ENCODE results near the gene DZIP3.
"Not testable (repeated sequence)": the region's sequence is repeated elsewhere in the genome, so short reads cannot be mapped to it uniquely, and the experiment has no call there.

Gene DZIP3

DNA sequence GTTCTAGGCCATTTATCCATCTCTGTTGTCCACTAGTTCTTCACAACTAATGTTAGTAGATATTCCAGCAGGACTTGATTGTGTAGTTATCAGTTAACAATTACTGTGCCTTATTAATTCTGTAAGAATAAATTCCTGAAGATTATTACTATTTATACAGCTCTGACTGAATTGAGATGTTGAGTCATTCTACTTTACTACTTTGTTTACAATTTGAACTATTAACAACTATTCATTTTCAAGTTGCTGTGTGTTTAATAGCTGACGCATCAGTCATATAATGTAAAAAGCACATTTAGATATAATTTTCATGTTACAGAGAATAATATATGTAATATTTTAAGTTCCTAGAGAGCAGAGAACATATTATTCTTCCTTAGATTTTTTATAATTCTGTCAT lies 21.1 kb downstream of the DZIP3 start:
- TF ChIP-seq, protein P1, sequence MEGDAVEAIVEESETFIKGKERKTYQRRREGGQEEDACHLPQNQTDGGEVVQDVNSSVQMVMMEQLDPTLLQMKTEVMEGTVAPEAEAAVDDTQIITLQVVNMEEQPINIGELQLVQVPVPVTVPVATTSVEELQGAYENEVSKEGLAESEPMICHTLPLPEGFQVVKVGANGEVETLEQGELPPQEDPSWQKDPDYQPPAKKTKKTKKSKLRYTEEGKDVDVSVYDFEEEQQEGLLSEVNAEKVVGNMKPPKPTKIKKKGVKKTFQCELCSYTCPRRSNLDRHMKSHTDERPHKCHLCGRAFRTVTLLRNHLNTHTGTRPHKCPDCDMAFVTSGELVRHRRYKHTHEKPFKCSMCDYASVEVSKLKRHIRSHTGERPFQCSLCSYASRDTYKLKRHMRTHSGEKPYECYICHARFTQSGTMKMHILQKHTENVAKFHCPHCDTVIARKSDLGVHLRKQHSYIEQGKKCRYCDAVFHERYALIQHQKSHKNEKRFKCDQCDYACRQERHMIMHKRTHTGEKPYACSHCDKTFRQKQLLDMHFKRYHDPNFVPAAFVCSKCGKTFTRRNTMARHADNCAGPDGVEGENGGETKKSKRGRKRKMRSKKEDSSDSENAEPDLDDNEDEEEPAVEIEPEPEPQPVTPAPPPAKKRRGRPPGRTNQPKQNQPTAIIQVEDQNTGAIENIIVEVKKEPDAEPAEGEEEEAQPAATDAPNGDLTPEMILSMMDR (conservative IDR thresholded peaks at IDR 0.05; ENCODE audit: low read length) = no peak
- TF ChIP-seq EZH2phosphoT487 (IDR thresholded peaks at IDR 0.05; ENCODE audit: borderline replicate concordance) = no peak
- Histone ChIP-seq H3K9ac (ENCODE audit: low read depth, low read length, poor library complexity, severe bottlenecking) (no peak overlapping the region), H2AFZ (ENCODE audit: low read length) (no peak overlapping the region), H3K36me3 (ENCODE audit: insufficient read depth, low read length) (no peaks in the 10 kb centered on the region), H3K79me2 (ENCODE audit: insufficient read depth, low read length) (no peaks in the 10 kb centered on the region), H3K4me2 (ENCODE audit: low read depth, low read length, poor library complexity, severe bottlenecking) (no peak overlapping the region), H3K9me2 (replicated peaks; ENCODE audit: low read depth, low read length) (no peaks in the 10 kb centered on the region), H4K20me1 (ENCODE audit: insufficient read depth, low read length, poor library complexity, severe bottlenecking) (no peaks in the 10 kb centered on the region), H3F3A (ENCODE audit: low read depth) (no peaks in the 10 kb centered on the region), H3K4me1 (ENCODE audit: insufficient read depth, low read length, poor library complexity, severe bottlenecking) (peaks cover 4% of the 10 kb centered on the region), H3K9me3 (ENCODE audit: insufficient read depth, low read depth, low read length) (no peaks in the 10 kb centered on the region), H3K4me3 (ENCODE audit: low read length, poor library complexity, severe bottlenecking) (no peak overlapping the region), H3K27me3 (ENCODE audit: insufficient read depth, low read length, poor library complexity, severe bottlenecking) (no peaks in the 10 kb centered on the region)

DNA sequence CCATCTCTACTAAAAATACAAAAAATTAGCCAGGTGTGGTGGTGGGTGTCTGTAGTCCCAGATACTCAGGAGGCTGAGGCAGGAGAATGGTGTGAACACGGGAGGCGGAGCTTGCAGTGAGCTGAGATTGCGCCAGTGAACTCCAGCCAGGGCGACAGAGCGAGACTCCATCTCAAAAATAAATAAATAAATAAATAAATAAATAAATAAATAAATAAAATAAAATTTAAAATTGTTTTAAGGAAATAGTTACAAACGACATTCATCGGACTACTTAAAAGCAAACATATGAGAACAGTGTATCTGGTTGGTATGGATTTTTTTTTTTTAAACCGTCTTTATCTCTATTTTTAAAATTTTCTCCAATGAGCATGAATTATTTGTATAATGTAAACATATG lies 26.6 kb downstream of the DZIP3 start:
- not testable (repeated sequence) for H3F3A ChIP-seq (ENCODE audit: low read depth); H3K27me3 ChIP-seq (ENCODE audit: insufficient read depth, low read length, poor library complexity, severe bottlenecking); H2AFZ ChIP-seq (ENCODE audit: low read length); H4K20me1 ChIP-seq (ENCODE audit: insufficient read depth, low read length, poor library complexity, severe bottlenecking); H3K4me3 ChIP-seq (ENCODE audit: low read length, poor library complexity, severe bottlenecking); H3K9me2 ChIP-seq (replicated peaks; ENCODE audit: low read depth, low read length); H3K4me2 ChIP-seq (ENCODE audit: low read depth, low read length, poor library complexity, severe bottlenecking); H3K9ac ChIP-seq (ENCODE audit: low read depth, low read length, poor library complexity, severe bottlenecking); H3K79me2 ChIP-seq (ENCODE audit: insufficient read depth, low read length); H3K9me3 ChIP-seq (ENCODE audit: insufficient read depth, low read depth, low read length); H3K4me1 ChIP-seq (ENCODE audit: insufficient read depth, low read length, poor library complexity, severe bottlenecking); H3K36me3 ChIP-seq (ENCODE audit: insufficient read depth, low read length)

DNA sequence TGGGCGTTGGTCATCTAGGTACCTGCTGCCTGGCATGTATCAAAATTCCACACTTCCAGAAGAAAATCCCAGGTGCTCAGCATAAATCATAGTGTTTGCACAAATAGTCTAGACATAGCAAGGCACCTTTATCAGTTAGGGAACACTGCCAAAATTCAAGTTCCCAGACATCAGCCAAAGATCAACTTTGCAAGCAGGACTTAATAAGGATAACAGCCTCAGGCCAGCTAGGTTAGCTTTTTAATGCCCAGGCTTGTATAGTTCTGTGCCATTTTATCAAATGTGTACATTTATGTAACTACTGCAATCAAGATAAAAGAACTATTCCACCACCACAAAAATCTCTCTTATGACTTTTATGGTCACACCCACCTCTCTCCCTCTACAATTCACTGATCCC lies 30.7 kb downstream of the DZIP3 start:
- H3K79me2 ChIP-seq (ENCODE audit: insufficient read depth, low read length) = no peaks in the 10 kb centered on the region
- H3K27me3 ChIP-seq (ENCODE audit: insufficient read depth, low read length, poor library complexity, severe bottlenecking) = no peaks in the 10 kb centered on the region
- H3K9ac ChIP-seq (ENCODE audit: low read depth, low read length, poor library complexity, severe bottlenecking) = no peak overlapping the region
- TF ChIP-seq, protein P1 (conservative IDR thresholded peaks at IDR 0.05; ENCODE audit: low read length) = no peak
- no peak for TF ChIP-seq EZH2phosphoT487 (IDR thresholded peaks at IDR 0.05; ENCODE audit: borderline replicate concordance)
- no peaks in the 10 kb centered on the region for H3K9me3 ChIP-seq (ENCODE audit: insufficient read depth, low read depth, low read length)
- no peaks in the 10 kb centered on the region for H3K36me3 ChIP-seq (ENCODE audit: insufficient read depth, low read length)
- no peak overlapping the region for H2AFZ ChIP-seq (ENCODE audit: low read length)
- no peak overlapping the region for H3K4me3 ChIP-seq (ENCODE audit: low read length, poor library complexity, severe bottlenecking)
- H3K4me1 ChIP-seq (ENCODE audit: insufficient read depth, low read length, poor library complexity, severe bottlenecking) = no peaks in the 10 kb centered on the region
- H3K4me2 ChIP-seq (ENCODE audit: low read depth, low read length, poor library complexity, severe bottlenecking) = no peak overlapping the region
- H3F3A ChIP-seq (ENCODE audit: low read depth) = no peaks in the 10 kb centered on the region
- H3K9me2 ChIP-seq (replicated peaks; ENCODE audit: low read depth, low read length) = no peaks in the 10 kb centered on the region
- no peaks in the 10 kb centered on the region for H4K20me1 ChIP-seq (ENCODE audit: insufficient read depth, low read length, poor library complexity, severe bottlenecking)

DNA sequence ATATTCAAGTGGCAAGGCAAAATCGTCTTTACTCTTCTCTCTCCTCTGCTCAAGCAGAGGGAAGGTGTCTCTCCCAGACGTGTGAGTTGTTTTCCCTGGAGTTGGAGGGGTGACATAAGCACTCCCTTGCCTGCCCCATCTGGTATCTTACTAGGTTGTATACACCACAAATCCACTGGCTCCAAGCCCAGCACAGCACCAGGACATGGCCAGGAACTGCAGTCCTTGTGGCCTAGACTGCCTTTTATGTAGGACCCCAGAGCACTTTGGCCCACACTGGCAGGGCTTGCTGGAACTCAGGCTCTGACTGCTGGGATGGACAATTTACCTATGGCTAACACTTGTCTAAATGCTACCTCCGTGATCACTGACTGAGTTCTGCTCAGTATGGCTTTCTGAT lies 34.0 kb downstream of the DZIP3 start:
- Histone ChIP-seq H3K36me3 (ENCODE audit: insufficient read depth, low read length) (no peaks in the 10 kb centered on the region), H3K27me3 (ENCODE audit: insufficient read depth, low read length, poor library complexity, severe bottlenecking) (no peaks in the 10 kb centered on the region), H2AFZ (ENCODE audit: low read length) (no peak overlapping the region), H3K4me3 (ENCODE audit: low read length, poor library complexity, severe bottlenecking) (no peak overlapping the region), H4K20me1 (ENCODE audit: insufficient read depth, low read length, poor library complexity, severe bottlenecking) (no peaks in the 10 kb centered on the region), H3K9ac (ENCODE audit: low read depth, low read length, poor library complexity, severe bottlenecking) (no peak overlapping the region), H3K79me2 (ENCODE audit: insufficient read depth, low read length) (no peaks in the 10 kb centered on the region), H3K9me2 (replicated peaks; ENCODE audit: low read depth, low read length) (no peaks in the 10 kb centered on the region), H3K9me3 (ENCODE audit: insufficient read depth, low read depth, low read length) (no peaks in the 10 kb centered on the region), H3K4me2 (ENCODE audit: low read depth, low read length, poor library complexity, severe bottlenecking) (no peak overlapping the region), H3F3A (ENCODE audit: low read depth) (no peaks in the 10 kb centered on the region), H3K4me1 (ENCODE audit: insufficient read depth, low read length, poor library complexity, severe bottlenecking) (peaks cover 8% of the 10 kb centered on the region)
- TF ChIP-seq EZH2phosphoT487 (IDR thresholded peaks at IDR 0.05; ENCODE audit: borderline replicate concordance) = no peak
- TF ChIP-seq, protein P1 (conservative IDR thresholded peaks at IDR 0.05; ENCODE audit: low read length) = no peak

Data from Loucy (cell line).